PC-9 (cell line): Measurements from ENCODE around the gene MAMSTR. TPM values are rescaled to one million over a fixed set of nuclear protein-coding genes. Genes with fewer than 3 reads are reported as not detected.

Experiments
- BruUV-seq: library from RNA; stranded (reverse); fragments of 400-500 nt; replicated peaks from 2 replicates; lab custom pipeline; 2021; lab: Mats Ljungman, UMichigan
- CTCF ChIA-PET: fragments of 300-600 bp; sonication (Branson Sonifier 250); formaldehyde crosslinking; loops from one replicate; lab custom pipeline; 2022; ENCODE audit warnings: antibody characterized with exemption; lab: Charles Lee
- POLR2A ChIA-PET: fragments of 300-600 bp; sonication (Branson Sonifier 250); formaldehyde crosslinking; loops from one replicate; lab custom pipeline; 2022; ENCODE audit warnings: antibody characterized with exemption; ENCODE audit not compliant: unreplicated experiment; lab: Charles Lee
- DNase-seq, 2 experiments: peaks; one replicate each; pipeline versions ENCODE4 v3.0.0 to v3.0.0-alpha.2; 2015 to 2022; ENCODE audit warnings: mixed read lengths in 1 of 2
- H2AFZ ChIP-seq: fragments of 200-600 bp; sonication (generic); 2 replicates; pipeline ENCODE4 v1.8.1; 2017; ENCODE audit warnings: antibody characterized with exemption
- H3F3A ChIP-seq: fragments of 200-600 bp; sonication (generic); 2 replicates; pipeline ENCODE4 v1.8.1; 2017; ENCODE audit warnings: antibody characterized with exemption, mild to moderate bottlenecking, low read depth; ENCODE audit not compliant: insufficient read depth
- H3K27ac ChIP-seq: fragments of 200-600 bp; sonication (generic); 2 replicates; pipeline ENCODE4 v1.6.1; 2016; ENCODE audit warnings: mixed run types
- H3K27me3 ChIP-seq: fragments of 200-600 bp; sonication (generic); 2 replicates; pipeline ENCODE4 v1.6.1; 2016; ENCODE audit warnings: low read depth, mixed run types; ENCODE audit not compliant: insufficient read depth
- H3K36me3 ChIP-seq: fragments of 200-600 bp; sonication (generic); 2 replicates; pipeline ENCODE4 v1.6.1; 2016; ENCODE audit warnings: low read depth, mixed run types
- H3K4me1 ChIP-seq: fragments of 200-600 bp; sonication (generic); replicated peaks from 2 replicates; pipeline ENCODE4 v1.6.1; 2016; ENCODE audit warnings: mixed run types; ENCODE audit not compliant: insufficient read depth
- H3K4me2 ChIP-seq: fragments of 200-600 bp; sonication (generic); 2 replicates; pipeline ENCODE4 v1.6.1; 2017; ENCODE audit warnings: mixed run types
- H3K4me3 ChIP-seq: fragments of 200-600 bp; sonication (generic); 2 replicates; pipeline ENCODE4 v1.6.1; 2016; ENCODE audit warnings: mixed run types
- H3K79me2 ChIP-seq: fragments of 200-600 bp; sonication (generic); 2 replicates; pipeline ENCODE4 v1.6.1; 2017; ENCODE audit warnings: low read depth, mixed run types
- H3K9me2 ChIP-seq: fragments of 200-600 bp; sonication (generic); 2 replicates; pipeline ENCODE4 v1.8.1; 2017; ENCODE audit warnings: mild to moderate bottlenecking; ENCODE audit not compliant: insufficient read depth
- H3K9me3 ChIP-seq: fragments of 200-600 bp; sonication (generic); 2 replicates; pipeline ENCODE4 v1.8.1; 2016; ENCODE audit warnings: low read depth; ENCODE audit not compliant: insufficient read depth
- H4K20me1 ChIP-seq: fragments of 200-600 bp; sonication (generic); 2 replicates; pipeline ENCODE4 v1.8.1; 2017; ENCODE audit not compliant: insufficient read depth
- CTCF ChIP-seq: fragments of 200-600 bp; sonication (generic); conservative IDR thresholded peaks from 2 replicates; pipeline ENCODE4 v1.6.1; 2017; ENCODE audit warnings: mixed run types, antibody characterized with exemption, mild to moderate bottlenecking, moderate library complexity
- EZH2 ChIP-seq: fragments of 200-600 bp; sonication (generic); IDR thresholded peaks from 2 replicates; pipeline ENCODE4 v1.8.0; 2017; ENCODE audit warnings: antibody characterized with exemption, low read depth
- intact Hi-C: fragments of 100-400 bp; cut with micrococcal nuclease; formaldehyde crosslinking; loops from one replicate; pipeline ENCODE4 v1.10.0; 2022; ENCODE audit not compliant: unreplicated experiment
- total RNA-seq: library from RNA; stranded (reverse); gene quantifications from 2 replicates; pipeline ENCODE4 v1.2.3, GENCODE V29; 2021

Gene MAMSTR
- total RNA-seq, 1 experiment from 2014 or later: 2.6 TPM

- Histone ChIP-seq H3K4me2 (no peak overlapping the region), H3K4me3 (no peak overlapping the region), H3K36me3 (no peaks in the 10 kb centered on the region), H4K20me1 (no peaks in the 10 kb centered on the region), H3F3A (peaks cover 7% of the 10 kb centered on the region; the same call in 1 of the 2 replicates), H2AFZ (no peak overlapping the region), H3K79me2 (no peaks in the 10 kb centered on the region), H3K27me3 (no peaks in the 10 kb centered on the region), H3K9me2 (no peaks in the 10 kb centered on the region), H3K9me3 (peaks cover 3% of the 10 kb centered on the region; the same call in 1 of the 2 replicates), H3K27ac (no peak overlapping the region), H3K4me1 (no peaks in the 10 kb centered on the region)
- intact Hi-C loops: no loop called here
- POLR2A ChIA-PET: no interaction called here
- no TSS peak for BruUV-seq
- CTCF ChIA-PET: no interaction called here
- no peak for TF ChIP-seq EZH2
- TF ChIP-seq CTCF: no peak
- DNase-seq: no peak
Measured at GRCh38 chr19:48731452-48731851, 11.9 kb upstream of the MAMSTR start.

- H3K36me3 ChIP-seq: no peaks in the 10 kb centered on the region
Measured at GRCh38 chr19:48728911-48729664, 9.6 kb upstream of the MAMSTR start.

GRCh38 chr19:48726556-48726955 lies 7.0 kb upstream of the MAMSTR start:
- Histone ChIP-seq H2AFZ (no peak overlapping the region), H4K20me1 (no peaks in the 10 kb centered on the region), H3K4me1 (no peaks in the 10 kb centered on the region), H3K4me2 (no peak overlapping the region), H3F3A (peaks cover 13% of the 10 kb centered on the region), H3K9me3 (no peaks in the 10 kb centered on the region), H3K4me3 (no peak overlapping the region), H3K27me3 (no peaks in the 10 kb centered on the region), H3K27ac (no peak overlapping the region), H3K9me2 (no peaks in the 10 kb centered on the region), H3K36me3 (no peaks in the 10 kb centered on the region), H3K79me2 (no peaks in the 10 kb centered on the region)
- no peak for DNase-seq
- TF ChIP-seq CTCF: no peak
- no peak for TF ChIP-seq EZH2
- POLR2A ChIA-PET: no interaction called here
- BruUV-seq: no TSS peak
- CTCF ChIA-PET: no interaction called here
- intact Hi-C loops: no loop called here

More at GRCh38 chr19:48728911-48729664, 9.6 kb upstream of the MAMSTR start:
- Histone ChIP-seq H4K20me1 (no peaks in the 10 kb centered on the region), H3K9me3 (peaks cover 3% of the 10 kb centered on the region; the same call in 1 of the 2 replicates), H3K9me2 (no peaks in the 10 kb centered on the region), H3K4me2 (no peak overlapping the region), H3K4me1 (no peaks in the 10 kb centered on the region), H3K4me3 (no peak overlapping the region), H2AFZ (no peak overlapping the region), H3K27ac (no peak overlapping the region), H3K79me2 (no peaks in the 10 kb centered on the region), H3K27me3 (no peaks in the 10 kb centered on the region), H3F3A (peaks cover 13% of the 10 kb centered on the region)
- no peak for TF ChIP-seq EZH2
- no peak for TF ChIP-seq CTCF
- BruUV-seq: no TSS peak
- intact Hi-C loops: no loop called here
- CTCF ChIA-PET: no interaction called here
- POLR2A ChIA-PET: no interaction called here
- no peak for DNase-seq
